HepG2 (cell line): ENCODE data around the gene LYPLA2. TPM values are rescaled to one million over a fixed set of nuclear protein-coding genes. Genes with fewer than 3 reads are reported as not detected.
A peak's percentile ranks its signal among the peaks of the same experiment; 100 is the strongest.

ENCODE experiments used
- ATAC-seq: fragments of 200-7000 bp; cut with Tn5 transposase; 3 replicates; pipeline ENCODE4 v1.9.1; 2020; ENCODE audit warnings: mild to moderate bottlenecking, moderate library complexity
- BruUV-seq: library from RNA; stranded (reverse); fragments of 400-500 nt; replicated peaks from 2 replicates; lab custom pipeline; 2021; lab: Mats Ljungman, UMichigan
- CTCF ChIA-PET: fragments of 300-600 bp; formaldehyde crosslinking; extraction: SDS; loops from one replicate; lab custom pipeline; 2021; ENCODE audit warnings: low total read pairs, inconsistent platforms, low intra/inter-chr PET ratio; lab: Yijun Ruan, JAX
- POLR2A ChIA-PET: fragments of 350-600 bp; sonication (Branson Sonifier 250); formaldehyde crosslinking; loops from one replicate; lab custom pipeline; 2020; ENCODE audit warnings: antibody characterized with exemption, inconsistent platforms; lab: Yijun Ruan, JAX
- DNase-seq: peaks from one replicate; pipeline ENCODE4 v3.0.0-alpha.2; 2015; ENCODE audit warnings: low spot score
- FAIRE-seq: peaks from 3 replicates; lab custom pipeline; 2011; peaks lifted over from hg19 to GRCh38; lab: Jason Lieb, UNC
- H2AFZ ChIP-seq: one replicate; pipeline ENCODE4 v1.6.1; 2011; ENCODE audit warnings: low read length, inconsistent platforms
- H3K27ac ChIP-seq: fragments of 300-600 bp; 3 replicates; pipeline ENCODE4 v1.8.0; 2011; ENCODE audit warnings: mixed run types, mild to moderate bottlenecking, mixed read lengths, low read length, inconsistent platforms; ENCODE audit not compliant: insufficient read depth; ENCODE audit errors: extremely low read length
- H3K27me3 ChIP-seq, 2 experiments: fragments of 200-600 bp in 1 of 2; 2 replicates in 1 of 2; 3 replicates in 1 of 2; pipeline versions ENCODE4 v1.6.0 to v1.8.0; 2011; ENCODE audit warnings: low read length in 2 of 2, mild to moderate bottlenecking in 2 of 2, moderate library complexity in 2 of 2, inconsistent platforms in 1 of 2; ENCODE audit not compliant: insufficient read depth in 2 of 2, control insufficient read depth in 1 of 2
- H3K36me3 ChIP-seq, 2 experiments: fragments of 200-600 bp in 1 of 2; replicated peaks in 1 of 2; 2 replicates in 1 of 2; 3 replicates in 1 of 2; pipeline versions ENCODE4 v1.5.1 to v1.8.0; 2011; ENCODE audit warnings: low read length in 2 of 2, inconsistent platforms in 1 of 2; ENCODE audit not compliant: insufficient read depth in 2 of 2, control insufficient read depth in 1 of 2
- H3K4me1 ChIP-seq: 2 replicates; pipeline ENCODE4 v1.5.1; 2012; ENCODE audit warnings: low read length, inconsistent platforms; ENCODE audit not compliant: insufficient read depth
- H3K4me2 ChIP-seq: 2 replicates; pipeline ENCODE4 v1.6.0; 2011; ENCODE audit warnings: low read depth, low read length, inconsistent platforms
- H3K4me3 ChIP-seq, 3 experiments: fragments of 200-600 bp in 1 of 3; sonication (generic), shearing (Covaris generic) in 1 of 3; replicated peaks in 1 of 3; 2 replicates each; pipeline ENCODE4 v1.5.1; 2011 to 2016; ENCODE audit warnings: low read length in 3 of 3, inconsistent platforms in 2 of 3, low read depth in 2 of 3, mild to moderate bottlenecking in 2 of 3, control low read depth in 1 of 3, mixed read lengths in 1 of 3; ENCODE audit not compliant: insufficient read depth in 1 of 3
- H3K79me2 ChIP-seq: one replicate; pipeline ENCODE4 v1.6.1; 2011; ENCODE audit warnings: low read length, inconsistent platforms; ENCODE audit not compliant: insufficient read depth
- H3K9ac ChIP-seq: 2 replicates; pipeline ENCODE4 v1.6.0; 2011; ENCODE audit warnings: mild to moderate bottlenecking, low read depth, low read length, inconsistent platforms; ENCODE audit not compliant: insufficient read depth
- H3K9me3 ChIP-seq: 2 replicates; pipeline ENCODE4 v1.5.1; 2012; ENCODE audit warnings: mild to moderate bottlenecking, low read length
- H4K20me1 ChIP-seq: 2 replicates; pipeline ENCODE4 v1.6.0; 2011; ENCODE audit warnings: inconsistent platforms, mild to moderate bottlenecking, low read length, moderate library complexity; ENCODE audit not compliant: insufficient read depth
- CSRNP2 ChIP-seq: sonication (generic); formaldehyde crosslinking; conservative IDR thresholded peaks from 2 replicates; pipeline ENCODE4 v1.8.0; 2022; ENCODE audit warnings: low read depth, missing genetic modification reagents
- FOXP1 ChIP-seq, 2 experiments: fragments of 450-650 bp in 1 of 2; IDR thresholded peaks; 2 replicates each; pipeline ENCODE4 v1.6.1; 2017 to 2018; ENCODE audit warnings: antibody characterized with exemption in 1 of 2
- GATAD2A ChIP-seq: IDR thresholded peaks from 2 replicates; pipeline ENCODE4 v1.6.1; 2016
- HDAC1 ChIP-seq: sonication (generic); formaldehyde crosslinking; IDR thresholded peaks from 2 replicates; pipeline ENCODE4 v1.5.1; 2020; ENCODE audit warnings: mild to moderate bottlenecking, missing genetic modification reagents
- HDAC2 ChIP-seq: sonication (generic); formaldehyde crosslinking; IDR thresholded peaks from 2 replicates; pipeline ENCODE4 v1.4.0; 2020; ENCODE audit warnings: missing genetic modification reagents
- JARID2 ChIP-seq: sonication (generic); formaldehyde crosslinking; IDR thresholded peaks from 2 replicates; pipeline ENCODE4 v1.8.1; 2023; ENCODE audit warnings: missing genetic modification reagents, inconsistent platforms; ENCODE audit not compliant: insufficient replicate concordance
- NFKB2 ChIP-seq: sonication (generic); formaldehyde crosslinking; IDR thresholded peaks from 2 replicates; pipeline ENCODE4 v1.4.0; 2020; ENCODE audit warnings: missing genetic modification reagents, borderline replicate concordance
- NR2F2 ChIP-seq: IDR thresholded peaks from 2 replicates; pipeline ENCODE4 v1.6.1; 2012; ENCODE audit warnings: low read depth, inconsistent platforms, borderline replicate concordance
- REPIN1 ChIP-seq: sonication (generic); formaldehyde crosslinking; IDR thresholded peaks from 2 replicates; pipeline ENCODE4 v1.8.0; 2022; ENCODE audit warnings: missing genetic modification reagents, low read depth, mild to moderate bottlenecking, borderline replicate concordance
- SSRP1 ChIP-seq: IDR thresholded peaks from 2 replicates; pipeline ENCODE4 v1.6.1; 2016; ENCODE audit warnings: control low read depth
- TCF12 ChIP-seq, 2 experiments: fragments of 450-650 bp in 1 of 2; sonication (generic) in 1 of 2; formaldehyde crosslinking in 1 of 2; IDR thresholded peaks; 2 replicates each; pipeline versions ENCODE4 v1.6.1 to v1.8.0; 2017 to 2022; ENCODE audit warnings: antibody characterized with exemption in 1 of 2, mild to moderate bottlenecking in 1 of 2, missing genetic modification reagents in 1 of 2, moderate library complexity in 1 of 2
- TEAD3 ChIP-seq: optimal IDR thresholded peaks from 2 replicates; pipeline ENCODE3; 2016; ENCODE audit warnings: borderline replicate concordance
- ZBTB7B ChIP-seq: sonication (generic); formaldehyde crosslinking; IDR thresholded peaks from 2 replicates; pipeline ENCODE4 v1.4.0; 2020; ENCODE audit warnings: missing genetic modification reagents
- ZNF160 ChIP-seq: sonication (generic); formaldehyde crosslinking; IDR thresholded peaks from 2 replicates; pipeline ENCODE4 v1.8.0; 2022; ENCODE audit warnings: mild to moderate bottlenecking, inconsistent platforms, missing genetic modification reagents
- WGBS: methylation state at CpG from one replicate; pipeline ENCODE4 v1.1.6; 2017; ENCODE audit warnings: low lambda C conversion rate; 5-methylcytosine and 5-hydroxymethylcytosine counted together
- in situ Hi-C: cut with HindIII; loops from 2 replicates; pipeline ENCODE4 v1.10.0; 2017; ENCODE audit warnings: low pct_unique_long_range_greater_than_20kb; ENCODE audit not compliant: extremely low pct_ligation_motif_present
- intact Hi-C: fragments of 100-400 bp; cut with micrococcal nuclease; formaldehyde crosslinking; loops from one replicate; pipeline ENCODE4 v1.10.0; 2022; ENCODE audit not compliant: unreplicated experiment
- polyA plus RNA-seq, 8 experiments: library from polyadenylated mRNA; depleted of rRNA in 3 of 8; stranded (reverse) in 7 of 8; unstranded in 1 of 8; fragments of >200 nt; fragmentation: Illumina TruSeq in 4 of 8; extraction: Trizol in 4 of 8; gene quantifications; 2 replicates each; pipeline versions ENCODE4 v1.2.1 to v1.2.3, GENCODE V29; 2011 to 2016; ENCODE audit warnings: low read depth in 4 of 8, missing spikeins in 1 of 8, mixed read lengths in 1 of 8; ENCODE audit not compliant: insufficient read depth in 1 of 8
- total RNA-seq, 5 experiments: library from RNA; depleted of rRNA; stranded (reverse); fragments of >200 nt; fragmentation: Illumina TruSeq; extraction: Trizol; gene quantifications; 2 replicates each; pipeline ENCODE4 v1.2.3, GENCODE V29; 2016; ENCODE audit warnings: low read depth in 1 of 5

LYPLA2 gene
- total and polyA plus RNA-seq, 2 of the 13 experiments (the other 11 are each of a cell fraction or from before 2014, with no cell fraction given) = 72.1 to 73.2 TPM

- no peaks in the 10 kb centered on the region; a peak in 1 of 5 replicates for H3K27me3 ChIP-seq
- POLR2A ChIA-PET = interaction anchor here (1.8 to 7.9 kb wide), 4 partner anchors 14 to 48 kb away, joined by 4 to 154 read pairs (median 66); partner anchors contain the start of genes ELOA, GALE, HMGCL and LYPLA2
- H3K4me3 ChIP-seq = no peak overlapping the region
- peaks cover 68% of the 10 kb centered on the region for H3K4me1 ChIP-seq
- FAIRE-seq (peak; percentile 23), DNase-seq (no peak), ATAC-seq (no peak)
- in situ Hi-C loops (no loop called here), intact Hi-C loops (loop anchor here (10.0 kb wide), 1 partner anchor 89 kb away; the partner anchor contains the start of gene FUCA1)
- no peak overlapping the region for H3K27ac ChIP-seq
- CTCF ChIA-PET = no interaction called here
- H3K9me3 ChIP-seq = no peaks in the 10 kb centered on the region
- BruUV-seq = no TSS peak
- H3K9ac ChIP-seq = peak overlapping the region; percentile 87; the same call in 1 of the 2 replicates
- peak overlapping the region; percentile 89 for H3K4me2 ChIP-seq
- no peaks in the 10 kb centered on the region; the same call in none of the 2 replicates for H4K20me1 ChIP-seq
- peaks cover 44% of the 10 kb centered on the region for H3K79me2 ChIP-seq
- H3K36me3 ChIP-seq = peaks cover 0 to 4% of the 10 kb centered on the region in 2 experiments; a peak in 1 of 5 replicates
- WGBS = 28% methylated on average over 2 of the region's 2 CpGs
- TF ChIP-seq TEAD3 (CRISPR knock-in tag) = peak; percentile 61
- TF ChIP-seq GATAD2A (CRISPR knock-in tag) = 0 out of 2 replicates have a peak, but pooled peaks have one; percentile 15
- TF ChIP-seq REPIN1 (CRISPR knock-in tag) = no peak
- no peak for TF ChIP-seq FOXP1 (IDR thresholded peaks at IDR 0.05)
- 0 out of 2 replicates have a peak, but pooled peaks have one; percentile 12 for TF ChIP-seq FOXP1 (CRISPR knock-in tag; IDR thresholded peaks at IDR 0.05)
- no peak for TF ChIP-seq JARID2 (CRISPR knock-in tag)
- no peak overlapping the region for H2AFZ ChIP-seq
Observed at GRCh38 chr1:23776217-23776616, 14.7 kb upstream of the LYPLA2 start.

GRCh38 chr1:23777979-23778814 is 12.7 kb upstream of the LYPLA2 start, which contains the start of gene PITHD1:
Gene PITHD1, plus strand, starts transcription at chr1:23778418. Its CDS starts 98 bp downstream, at chr1:23778516.
- no peaks in the 10 kb centered on the region; a peak in 1 of 5 replicates for H3K27me3 ChIP-seq
- CTCF ChIA-PET = no interaction called here
- DNase-seq (peak; percentile 83), ATAC-seq (peak; percentile 86), FAIRE-seq (peak; percentile 42)
- H3K9me3 ChIP-seq = no peaks in the 10 kb centered on the region
- H2AFZ ChIP-seq = peak within 1 kb of the TSS; percentile 81
- H3K4me1 ChIP-seq = peaks cover 59% of the 10 kb centered on the region
- BruUV-seq = no TSS peak
- peak within 1 kb of the TSS; percentile 61 to 85 (median 82) for H3K4me3 ChIP-seq
- peaks cover 52% of the 10 kb centered on the region for H3K79me2 ChIP-seq
- H3K36me3 ChIP-seq = peaks cover 0 to 7% of the 10 kb centered on the region in 2 experiments; a peak in 3 of 5 replicates
- in situ Hi-C loops = no loop called here
- peak within 1 kb of the TSS; percentile 89 for H3K4me2 ChIP-seq
- H3K9ac ChIP-seq = peak within 1 kb of the TSS; percentile 94
- peak within 1 kb of the TSS; percentile 91 for H3K27ac ChIP-seq
- POLR2A ChIA-PET = interaction anchor here (0.5 to 7.9 kb wide), 30 partner anchors 12 to 438 kb away, joined by 3 to 154 read pairs (median 4); partner anchors contain the start of genes ELOA, FUCA1, GALE and HMGCL
- no peaks in the 10 kb centered on the region; the same call in none of the 2 replicates for H4K20me1 ChIP-seq
- under 1% methylated on average over 31 of the region's 91 CpGs for WGBS
- intact Hi-C loops = loop anchor here (10.0 kb wide), 1 partner anchor 87 kb away; the partner anchor contains the start of gene FUCA1
- TF ChIP-seq TCF12 (IDR thresholded peaks at IDR 0.05) (no peak), TCF12 (CRISPR knock-in tag; IDR thresholded peaks at IDR 0.05) (peak; percentile 33; the same call in 1 of the 2 replicates), HDAC2 (peak; percentile 77), ZNF160 (CRISPR knock-in tag) (peak; percentile 39; the same call in 1 of the 2 replicates), NR2F2 (0 out of 2 replicates have a peak, but pooled peaks have one; percentile 21), CSRNP2 (no peak), NFKB2 (CRISPR knock-in tag) (peak; percentile 70; the same call in 1 of the 2 replicates), HDAC1 (CRISPR knock-in tag) (peak; percentile 89), SSRP1 (CRISPR knock-in tag) (peak; percentile 36; the same call in 1 of the 2 replicates), ZBTB7B (CRISPR knock-in tag) (peak; percentile 37; the same call in 1 of the 2 replicates)
